K562 (cell line): Measurements from ENCODE around the gene UBALD2. TPM values are rescaled to one million over a fixed set of nuclear protein-coding genes. Genes with fewer than 3 reads are reported as not detected.
"Not testable (repeated sequence)": the region's sequence is repeated elsewhere in the genome, so short reads cannot be mapped to it uniquely, and the experiment has no call there.

Experiments used
- ATAC-seq: fragments of 200-7000 bp; cut with Tn5 transposase; 3 replicates; pipeline ENCODE4 v1.9.1; 2020; ENCODE audit warnings: moderate library complexity
- BruUV-seq: library from RNA; stranded (reverse); fragments of 400-500 nt; replicated peaks from 2 replicates; lab custom pipeline; 2021; lab: Mats Ljungman, UMichigan
- CTCF ChIA-PET: fragments of 300-600 bp; formaldehyde crosslinking; extraction: SDS; loops from one replicate; lab custom pipeline; 2021; ENCODE audit warnings: low intra/inter-chr PET ratio; lab: Yijun Ruan, JAX
- POLR2A ChIA-PET: fragments of 300-600, 350-650 bp; sonication (Branson Sonifier 250); formaldehyde crosslinking; extraction: SDS; loops from one replicate; lab custom pipeline; 2021; ENCODE audit warnings: antibody characterized with exemption, inconsistent platforms; lab: Yijun Ruan, JAX
- DNase-seq, 4 experiments: peaks; one replicate each; pipeline versions ENCODE4 v3.0.0 to v3.0.0-alpha.2; 2011 to 2018; ENCODE audit warnings: low spot score in 3 of 4, mixed read lengths in 3 of 4; ENCODE audit errors: extremely low read depth in 1 of 4
- FAIRE-seq: peaks from 2 replicates; lab custom pipeline; 2011; peaks lifted over from hg19 to GRCh38; lab: Jason Lieb, UNC
- H2AFZ ChIP-seq: 2 replicates; pipeline ENCODE4 v1.6.0; 2011; ENCODE audit warnings: low read depth, low read length, control low read depth, inconsistent platforms
- H3K27ac ChIP-seq: fragments of 200-600 bp; 3 replicates; pipeline ENCODE4 v1.8.0; 2011; ENCODE audit warnings: low read depth, mild to moderate bottlenecking, control low read depth, inconsistent platforms, low read length, moderate library complexity, mixed read lengths; ENCODE audit errors: extremely low read depth
- H3K27me3 ChIP-seq, 2 experiments: fragments of 300-600 bp in 1 of 2; 2 replicates in 1 of 2; 3 replicates in 1 of 2; pipeline versions ENCODE4 v1.6.0 to v1.8.0; 2011; ENCODE audit warnings: inconsistent platforms in 2 of 2, low read length in 2 of 2, mild to moderate bottlenecking in 1 of 2, mixed read lengths in 1 of 2, moderate library complexity in 1 of 2; ENCODE audit not compliant: control insufficient read depth in 2 of 2, insufficient read depth in 2 of 2
- H3K36me3 ChIP-seq: fragments of 300-600 bp; 3 replicates; pipeline ENCODE4 v1.8.0; 2011; ENCODE audit warnings: mild to moderate bottlenecking, low read length, inconsistent platforms; ENCODE audit not compliant: control insufficient read depth, insufficient read depth
- H3K4me1 ChIP-seq, 2 experiments: fragments of 200-600 bp in 1 of 2; replicated peaks in 1 of 2; 2 replicates in 1 of 2; 3 replicates in 1 of 2; pipeline versions ENCODE4 v1.5.1 to v1.8.0; 2011; ENCODE audit warnings: inconsistent platforms in 2 of 2, low read length in 2 of 2, mild to moderate bottlenecking in 1 of 2, mixed read lengths in 1 of 2, moderate library complexity in 1 of 2; ENCODE audit not compliant: control insufficient read depth in 2 of 2, insufficient read depth in 2 of 2
- H3K4me2 ChIP-seq: 2 replicates; pipeline ENCODE4 v1.6.1; 2011; ENCODE audit warnings: low read length, control low read depth, inconsistent platforms, mixed read lengths; ENCODE audit not compliant: insufficient read depth
- H3K4me3 ChIP-seq: fragments of 200-600 bp; sonication (generic), shearing (Covaris generic); 2 replicates; pipeline ENCODE4 v1.5.1; 2016; ENCODE audit warnings: control low read depth, inconsistent platforms
- H3K79me2 ChIP-seq: fragments of 200-600 bp; 3 replicates; pipeline ENCODE4 v1.8.0; 2011; ENCODE audit warnings: low read length, inconsistent platforms; ENCODE audit not compliant: control insufficient read depth, insufficient read depth
- H3K9ac ChIP-seq, 2 experiments: 2 replicates each; pipeline versions ENCODE4 v1.6.0 to v1.6.1; 2011; ENCODE audit warnings: low read depth in 2 of 2, low read length in 2 of 2, control low read depth in 1 of 2, inconsistent platforms in 1 of 2, mild to moderate bottlenecking in 1 of 2, mixed read lengths in 1 of 2; ENCODE audit not compliant: insufficient read depth in 1 of 2
- H3K9me1 ChIP-seq: one replicate; pipeline ENCODE4 v1.6.0; 2011; ENCODE audit warnings: inconsistent platforms, mild to moderate bottlenecking, low read length, moderate library complexity; ENCODE audit not compliant: control insufficient read depth, insufficient read depth
- H3K9me3 ChIP-seq: replicated peaks from 2 replicates; pipeline ENCODE4 v1.5.1; 2011; ENCODE audit warnings: low read depth, low read length, inconsistent platforms; ENCODE audit not compliant: control insufficient read depth, insufficient read depth
- H4K20me1 ChIP-seq: replicated peaks from 2 replicates; pipeline ENCODE4 v1.6.1; 2011; ENCODE audit warnings: low read length, inconsistent platforms, mixed read lengths; ENCODE audit not compliant: control insufficient read depth, insufficient read depth
- C11orf30 ChIP-seq: fragments of 450-650 bp; IDR thresholded peaks from 2 replicates; pipeline ENCODE4 v1.6.1; 2016; ENCODE audit warnings: low read depth, mild to moderate bottlenecking
- DPF2 ChIP-seq: fragments of 450-650 bp; IDR thresholded peaks from 2 replicates; pipeline ENCODE4 v1.6.1; 2016
- GATA2 ChIP-seq: sonication (generic); formaldehyde crosslinking; IDR thresholded peaks from 2 replicates; pipeline ENCODE4 v1.4.0; 2020; ENCODE audit warnings: mild to moderate bottlenecking, missing genetic modification reagents
- KDM4B ChIP-seq, 2 experiments: fragments of 450-650 bp in 1 of 2; sonication (generic) in 1 of 2; IDR thresholded peaks; 2 replicates each; pipeline ENCODE4 v1.6.1; 2016 to 2017; ENCODE audit warnings: borderline replicate concordance in 2 of 2, antibody characterized with exemption in 1 of 2, low read depth in 1 of 2, mild to moderate bottlenecking in 1 of 2
- MAFG ChIP-seq: fragments of 450-650 bp; conservative IDR thresholded peaks from 2 replicates; pipeline ENCODE4 v1.6.1; 2016; ENCODE audit warnings: missing genetic modification characterization, missing compliant biosample characterization
- MCM7 ChIP-seq, 2 experiments: fragments of 450-650 bp; IDR thresholded peaks; 2 replicates each; pipeline ENCODE4 v1.6.1; 2016 to 2018
- MXI1 ChIP-seq: IDR thresholded peaks from 2 replicates; pipeline ENCODE4 v1.6.1; 2011; ENCODE audit warnings: low read depth, mild to moderate bottlenecking, improper control_type of control experiment, low read length
- NFE2 ChIP-seq: IDR thresholded peaks from 2 replicates; pipeline ENCODE4 v1.6.1; 2014; ENCODE audit warnings: antibody characterized with exemption, low read depth
- NR2C2 ChIP-seq, 2 experiments: fragments of 200-800 bp in 1 of 2; sonication (Bioruptor generic) in 1 of 2; sonication (generic) in 1 of 2; formaldehyde crosslinking in 1 of 2; IDR thresholded peaks; 2 replicates each; pipeline versions ENCODE4 v1.6.1 to v1.8.0; 2016 to 2022; ENCODE audit warnings: mild to moderate bottlenecking in 1 of 2, missing compliant biosample characterization in 1 of 2, missing genetic modification characterization in 1 of 2, missing genetic modification reagents in 1 of 2
- NRF1 ChIP-seq, 2 experiments: fragments of 450-650 bp; IDR thresholded peaks in 1 of 2; conservative IDR thresholded peaks in 1 of 2; 2 replicates each; pipeline ENCODE4 v1.6.1; 2014; ENCODE audit warnings: mild to moderate bottlenecking in 2 of 2
- SP1 ChIP-seq: sonication (generic); formaldehyde crosslinking; IDR thresholded peaks from 2 replicates; pipeline ENCODE4 v1.8.1; 2022; ENCODE audit warnings: mild to moderate bottlenecking, missing genetic modification reagents
- TAL1 ChIP-seq: fragments of 450-650 bp; IDR thresholded peaks from 2 replicates; pipeline ENCODE4 v1.6.1; 2016; ENCODE audit warnings: mild to moderate bottlenecking
- ZNF174 ChIP-seq: fragments of 250-450 bp; sonication (Bioruptor Pico); IDR thresholded peaks from 2 replicates; pipeline ENCODE4 v1.4.0; 2020; ENCODE audit warnings: mild to moderate bottlenecking
- ZNF316 ChIP-seq: fragments of 450-650 bp; IDR thresholded peaks from 2 replicates; pipeline ENCODE4 v1.6.1; 2016
- WGBS: fragments of 100-300 bp; shearing (Covaris generic); methylation state at CpG from one replicate; pipeline ENCODE4 v1.1.6; 2016; ENCODE audit warnings: low coverage, mixed read lengths; ENCODE audit not compliant: insufficient coverage; ENCODE audit errors: missing lambda C conversion rate; 5-methylcytosine and 5-hydroxymethylcytosine counted together
- in situ Hi-C: fragments of 300-500 bp; cut with MboI; formaldehyde crosslinking; loops from 4 replicates; pipeline ENCODE4 v1.15.0; 2018; ENCODE audit warnings: inconsistent platforms, mixed read lengths
- intact Hi-C: fragments of 100-400 bp; cut with micrococcal nuclease; formaldehyde crosslinking; loops from 2 replicates; pipeline ENCODE4 v1.14.2; 2022
- polyA plus RNA-seq, 8 experiments: library from polyadenylated mRNA; depleted of rRNA in 4 of 8; stranded (reverse) in 5 of 8; unstranded in 3 of 8; fragments of >200 nt; fragmentation: Nextera tagmentation in 2 of 8; fragmentation: Illumina TruSeq in 1 of 8; extraction: Ambion mirVana in 2 of 8; extraction: Trizol in 1 of 8; gene quantifications; 2 replicates each; pipeline versions ENCODE4 v1.2.1 to v1.2.3, GENCODE V29; 2011 to 2014; ENCODE audit warnings: inconsistent platforms in 1 of 8, missing spikeins in 1 of 8
- total RNA-seq, 7 experiments: library from RNA; depleted of rRNA in 6 of 7; stranded (reverse); fragments of >200 nt in 6 of 7; fragmentation: Illumina TruSeq in 2 of 7; extraction: Trizol in 2 of 7; gene quantifications; 2 replicates each; pipeline versions ENCODE4 v1.2.1 to v1.2.3, GENCODE V29; 2011 to 2021; ENCODE audit warnings: low replicate concordance in 1 of 7
- TF ChIP-seq, protein P1 (sequence below), 2 experiments: fragments of 200-800 bp in 1 of 2; sonication (Bioruptor generic) in 1 of 2; sonication (generic) in 1 of 2; formaldehyde crosslinking in 1 of 2; IDR thresholded peaks in 1 of 2; conservative IDR thresholded peaks in 1 of 2; 2 replicates each; pipeline versions ENCODE4 v1.5.0 to v1.6.1; 2016 to 2020; ENCODE audit warnings: missing compliant biosample characterization in 1 of 2, missing genetic modification characterization in 1 of 2, missing genetic modification reagents in 1 of 2

Gene UBALD2
- total and polyA plus RNA-seq, 9 of the 15 experiments (the other 6 are each of a cell fraction or from before 2014, with no cell fraction given), result 2.3 to 94.1 (median 25.3) TPM

DNA sequence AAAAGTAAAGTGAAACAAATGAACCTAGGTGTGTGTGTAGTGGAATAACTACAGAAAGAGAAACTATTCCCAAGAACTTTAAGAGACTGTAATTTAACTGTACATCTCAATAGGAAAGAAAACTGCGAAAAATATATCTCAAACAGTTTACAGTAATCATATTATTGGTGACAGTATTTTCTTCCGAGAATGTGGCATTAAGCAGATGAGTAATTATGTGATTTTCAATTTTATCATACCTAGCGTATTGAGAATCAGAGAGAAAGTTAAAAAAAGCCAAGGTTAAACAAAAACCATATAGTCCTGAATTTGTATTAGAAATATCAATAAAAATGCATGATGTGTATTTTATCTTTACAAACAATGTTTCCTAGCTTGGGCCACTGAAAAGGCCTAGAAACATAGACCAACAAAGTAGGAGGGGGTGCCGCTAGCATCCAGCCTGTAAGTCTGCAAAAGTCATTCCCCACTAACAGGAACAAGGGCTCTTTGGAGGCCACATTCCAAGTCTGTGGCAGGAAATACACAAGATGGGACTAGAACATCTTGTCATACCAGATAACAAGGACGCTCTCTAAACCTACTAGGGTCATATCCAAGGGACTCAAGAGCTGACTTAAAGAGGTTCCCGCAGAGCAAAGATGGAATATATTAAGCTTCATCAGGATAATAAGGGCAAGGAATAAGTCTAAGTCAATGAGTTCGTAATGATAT is 45.3 kb upstream of the UBALD2 start (continued):
- TF ChIP-seq, protein P1, sequence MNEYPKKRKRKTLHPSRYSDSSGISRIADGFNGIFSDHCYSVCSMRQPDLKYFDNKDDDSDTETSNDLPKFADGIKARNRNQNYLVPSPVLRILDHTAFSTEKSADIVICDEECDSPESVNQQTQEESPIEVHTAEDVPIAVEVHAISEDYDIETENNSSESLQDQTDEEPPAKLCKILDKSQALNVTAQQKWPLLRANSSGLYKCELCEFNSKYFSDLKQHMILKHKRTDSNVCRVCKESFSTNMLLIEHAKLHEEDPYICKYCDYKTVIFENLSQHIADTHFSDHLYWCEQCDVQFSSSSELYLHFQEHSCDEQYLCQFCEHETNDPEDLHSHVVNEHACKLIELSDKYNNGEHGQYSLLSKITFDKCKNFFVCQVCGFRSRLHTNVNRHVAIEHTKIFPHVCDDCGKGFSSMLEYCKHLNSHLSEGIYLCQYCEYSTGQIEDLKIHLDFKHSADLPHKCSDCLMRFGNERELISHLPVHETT (CRISPR knock-in tag; conservative IDR thresholded peaks at IDR 0.05 in 1 of 2, IDR thresholded peaks at IDR 0.05 in 1 of 2), result no peak
- TF ChIP-seq ZNF174 (CRISPR knock-in tag) (no peak), NR2C2 (CRISPR knock-in tag; IDR thresholded peaks at IDR 0.05) (no peak), NR2C2 (tag; IDR thresholded peaks at IDR 0.05) (0 out of 2 replicates have a peak, but pooled peaks have one; percentile 15)

- peak; percentile 77 for FAIRE-seq
- in situ Hi-C loops, result no loop called here
- intact Hi-C loops, result loop anchor here (5.0 kb wide), 1 partner anchor 37 kb away; no protein-coding TSS in a partner anchor
Measured at GRCh38 chr17:76223802-76224201, 41.3 kb upstream of the UBALD2 start.

GRCh38 chr17:76225373-76226086 is 39.6 kb upstream of the UBALD2 start:
- ATAC-seq (peak; percentile 61), FAIRE-seq (peak; percentile 88)
- CTCF ChIA-PET, DNase-seq, H4K20me1 ChIP-seq, H3K27me3 ChIP-seq, intact Hi-C loops, H3K4me3 ChIP-seq, H2AFZ ChIP-seq, in situ Hi-C loops, H3K9me1 ChIP-seq, H3K9me3 ChIP-seq, H3K4me2 ChIP-seq, BruUV-seq: not testable (repeated sequence)
- 31% methylated on average over 6 of the region's 7 CpGs for WGBS
- peak overlapping the region; percentile 43; the same call in 1 of the 3 replicates for H3K27ac ChIP-seq
- peaks cover 11% of the 10 kb centered on the region; the same call in 2 of the 3 replicates for H3K36me3 ChIP-seq
- H3K9ac ChIP-seq, result peak overlapping the region in 1 of 2 experiments; percentile 21; a peak in 1 of 4 replicates
- POLR2A ChIA-PET, result interaction anchor here (0.8 to 1.3 kb wide), 2 partner anchors 13 to 44 kb away, joined by 4 to 6 read pairs; no protein-coding TSS in a partner anchor
- peaks cover 47% of the 10 kb centered on the region for H3K79me2 ChIP-seq
- H3K4me1 ChIP-seq, result peaks cover 10 to 11% of the 10 kb centered on the region in 2 experiments

More at GRCh38 chr17:76223802-76224201, 41.3 kb upstream of the UBALD2 start:
- WGBS, result 83% methylated on average over 1 of the region's 1 CpG
- H4K20me1 ChIP-seq, result no peaks in the 10 kb centered on the region
- ChIA-PET CTCF (no interaction called here), POLR2A (interaction anchor here (0.6 to 1.7 kb wide), 8 partner anchors 10 to 50 kb away, joined by 3 to 7 read pairs (median 4); no protein-coding TSS in a partner anchor)
- peaks cover 5% of the 10 kb centered on the region; the same call in 1 of the 3 replicates for H3K36me3 ChIP-seq
- DNase-seq (peak; percentile 31 to 48 (median 42)), ATAC-seq (peak; percentile 79)
- no peak overlapping the region for H2AFZ ChIP-seq
- peaks cover 51% of the 10 kb centered on the region for H3K79me2 ChIP-seq
- no TSS peak for BruUV-seq
- H3K9me3 ChIP-seq, result no peaks in the 10 kb centered on the region
- H3K27ac ChIP-seq, result no peak overlapping the region
- no peaks in the 10 kb centered on the region for H3K9me1 ChIP-seq
- no peaks in the 10 kb centered on the region for H3K27me3 ChIP-seq
- H3K4me2 ChIP-seq, result no peak overlapping the region
- H3K4me1 ChIP-seq, result peaks cover 14 to 18% of the 10 kb centered on the region in 2 experiments
- no peak overlapping the region for H3K4me3 ChIP-seq
- peak overlapping the region in 1 of 2 experiments; percentile 10; a peak in 1 of 4 replicates for H3K9ac ChIP-seq
- TF ChIP-seq NFE2 (peak; percentile 33; the same call in 1 of the 2 replicates), KDM4B (IDR thresholded peaks at IDR 0.05; ENCODE audit: borderline replicate concordance in 2 of 2, low read depth in 1 of 2) (no peak), NRF1 (conservative IDR thresholded peaks at IDR 0.05 in 1 of 2, IDR thresholded peaks at IDR 0.05 in 1 of 2) (peak in 1 of 2 experiments; percentile 34; a peak in 2 of 4 replicates), MXI1 (no peak), MAFG (tag) (0 out of 2 replicates have a peak, but pooled peaks have one; percentile 16), TAL1 (no peak), MCM7 (IDR thresholded peaks at IDR 0.05) (no peak), ZNF316 (0 out of 2 replicates have a peak, but pooled peaks have one; percentile 31), C11orf30 (peak; percentile 52), DPF2 (peak; percentile 15; the same call in 1 of the 2 replicates), GATA2 (peak; percentile 44; the same call in 1 of the 2 replicates), SP1 (CRISPR knock-in tag) (no peak)
